Aorta (tissue), 5 donors: ENCODE results near the gene SORBS2. TPM values are rescaled to one million over a fixed set of nuclear protein-coding genes. Genes with fewer than 3 reads are reported as not detected.
A peak's percentile ranks its signal among the peaks of the same experiment; 100 is the strongest.

Experiments used
- ATAC-seq: fragments of 200-7000 bp; cut with Tn5 transposase; one replicate; pipeline ENCODE4 v1.9.1; 2022; ENCODE audit warnings: moderate library complexity; ENCODE audit not compliant: low FRiP score
- DNase-seq, 2 donors: peaks; one replicate each; pipeline ENCODE4 v3.0.0-alpha.2; 2020
- H3K27ac ChIP-seq, 2 donors: one replicate each; pipeline ENCODE4 v1.5.1; 2013; ENCODE audit warnings: low read length in 2 of 2, mild to moderate bottlenecking in 2 of 2, moderate library complexity in 2 of 2, control low read depth in 1 of 2, inconsistent platforms in 1 of 2, low read depth in 1 of 2
- H3K27me3 ChIP-seq, 2 donors: one replicate each; pipeline ENCODE4 v1.6.1; 2013; ENCODE audit warnings: control low read depth in 1 of 2, low read length in 1 of 2, mild to moderate bottlenecking in 1 of 2, moderate library complexity in 1 of 2; ENCODE audit not compliant: insufficient read depth in 2 of 2, control insufficient read depth in 1 of 2
- H3K36me3 ChIP-seq, 2 donors: one replicate each; pipeline ENCODE4 v1.6.1; 2013; ENCODE audit warnings: control low read depth in 1 of 2, low read length in 1 of 2, mild to moderate bottlenecking in 1 of 2; ENCODE audit not compliant: insufficient read depth in 2 of 2, control insufficient read depth in 1 of 2
- H3K4me1 ChIP-seq, 2 donors: one replicate each; pipeline ENCODE4 v1.6.1; 2013; ENCODE audit warnings: low read length in 2 of 2, control low read depth in 1 of 2, mild to moderate bottlenecking in 1 of 2, moderate library complexity in 1 of 2; ENCODE audit not compliant: insufficient read depth in 2 of 2, control insufficient read depth in 1 of 2
- H3K4me3 ChIP-seq, 2 donors: one replicate each; pipeline ENCODE4 v1.5.1; 2013; ENCODE audit warnings: low read length in 2 of 2, control low read depth in 1 of 2, mild to moderate bottlenecking in 1 of 2
- H3K9me3 ChIP-seq: one replicate; pipeline ENCODE4 v1.6.1; 2013; ENCODE audit warnings: mild to moderate bottlenecking, low read length; ENCODE audit not compliant: control insufficient read depth
- WGBS, 2 donors: extraction: QIAGEN DNeasy Blood & Tissue Kit; methylation state at CpG; one replicate each; pipeline ENCODE4 v1.1.7; 2013; 5-methylcytosine and 5-hydroxymethylcytosine counted together
- intact Hi-C, 2 donors: fragments of 100-400 bp; cut with DNase I; formaldehyde crosslinking; loops; one replicate each; pipeline versions ENCODE4 v1.14.2 to v1.15.0; 2022
- polyA plus RNA-seq, 2 donors: library from polyadenylated mRNA; stranded (reverse); fragments of 200-250 nt; gene quantifications; one replicate each; pipeline ENCODE4 v1.2.3, GENCODE V29; 2013
- total RNA-seq, 2 donors: library from RNA; stranded (reverse); fragmentation: NEBNext Ultra II Directional; extraction: Animal tissue kit (Norgen Biotek cat#: 25700); gene quantifications; one replicate each; pipeline ENCODE4 v1.2.1, GENCODE V29; 2021
- donor health status: healthy with polysubstance abuse.
- donor health status: Bipolar disorder and iron deficiency.
- donor health status: DM: no; HTN: no; CAD: no.
- donor health status: DM: no; HTN: no; CAD: no.
- donor health status: DM: yes; HTN: yes; CAD: no.

Gene SORBS2
- total and polyA plus RNA-seq, 4 donors = 111 to 696 (median 246) TPM

DNA sequence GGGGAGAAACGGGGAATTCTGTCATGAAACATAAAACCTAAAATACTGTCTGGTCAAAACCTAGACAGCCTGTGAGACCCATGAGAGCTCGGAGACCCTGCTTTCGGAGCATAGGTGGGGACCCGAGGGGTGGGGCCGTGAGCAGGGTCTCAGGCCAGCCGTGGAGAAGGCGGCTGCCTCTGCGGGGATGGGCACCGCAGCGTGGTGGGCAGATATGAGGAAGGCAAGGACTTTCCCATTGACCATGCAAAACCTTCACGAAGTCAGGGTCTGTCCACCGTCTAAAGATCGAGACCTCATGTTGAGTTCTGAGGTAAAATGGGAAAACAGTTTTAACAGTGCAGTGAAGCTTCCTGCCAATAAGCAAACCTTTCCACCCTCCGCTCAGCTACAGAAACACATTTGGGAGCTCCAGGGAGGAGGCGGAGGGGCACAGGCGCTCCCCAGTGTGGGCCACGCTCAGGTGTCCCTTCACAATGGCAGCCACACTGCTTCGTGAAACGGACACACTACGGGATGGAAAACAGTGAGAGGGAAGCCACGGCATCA lies 74.4 kb downstream of the SORBS2 start:
- Histone ChIP-seq H3K4me3 (no peak overlapping the region), H3K36me3 (peaks cover 0 to 2% of the 10 kb centered on the region in 2 donors), H3K27ac (peak overlapping the region; percentile 54 to 81), H3K27me3 (no peaks in the 10 kb centered on the region), H3K4me1 (peaks cover 1 to 6% of the 10 kb centered on the region in 2 donors), H3K9me3 (no peaks in the 10 kb centered on the region)
- DNase-seq (no peak), ATAC-seq (peak; percentile 33)
- intact Hi-C loops = loop anchor here (5.0 to 10.0 kb wide), 5 partner anchors 35 to 290 kb away; no protein-coding TSS in a partner anchor
- 41 to 54% methylated on average over 21 of the region's 21 CpGs for WGBS, 2 donors

DNA sequence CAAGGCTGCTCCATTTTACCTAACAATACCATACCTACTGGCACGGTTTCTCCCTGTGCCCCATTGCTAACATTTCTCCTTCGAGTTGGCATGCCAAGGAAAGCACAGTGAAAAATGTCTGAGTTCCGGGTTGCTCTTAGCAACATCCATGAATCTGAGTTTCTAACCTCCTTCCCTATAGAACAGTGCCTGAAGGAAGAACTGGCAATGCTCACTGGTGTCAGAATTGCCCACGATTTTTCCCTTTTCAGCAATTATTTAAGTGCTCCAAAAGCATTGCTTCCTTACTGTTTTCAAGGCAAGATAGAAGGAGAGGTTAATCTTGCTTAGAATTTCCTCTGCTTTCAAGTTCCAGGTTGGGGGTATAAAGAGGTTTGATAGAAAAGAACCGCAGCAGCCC lies 75.1 kb downstream of the SORBS2 start:
- Histone ChIP-seq H3K36me3 (peaks cover 0 to 2% of the 10 kb centered on the region in 2 donors), H3K4me3 (no peak overlapping the region), H3K27me3 (no peaks in the 10 kb centered on the region), H3K27ac (peak overlapping the region; percentile 54 to 81), H3K9me3 (no peaks in the 10 kb centered on the region), H3K4me1 (peaks cover 0 to 12% of the 10 kb centered on the region in 2 donors)
- 4 to 12% methylated on average over 5 of the region's 5 CpGs for WGBS, 2 donors
- DNase-seq (no peak), ATAC-seq (no peak)
- intact Hi-C loops = loop anchor here (5.0 to 10.0 kb wide), 5 partner anchors 35 to 290 kb away; no protein-coding TSS in a partner anchor

DNA sequence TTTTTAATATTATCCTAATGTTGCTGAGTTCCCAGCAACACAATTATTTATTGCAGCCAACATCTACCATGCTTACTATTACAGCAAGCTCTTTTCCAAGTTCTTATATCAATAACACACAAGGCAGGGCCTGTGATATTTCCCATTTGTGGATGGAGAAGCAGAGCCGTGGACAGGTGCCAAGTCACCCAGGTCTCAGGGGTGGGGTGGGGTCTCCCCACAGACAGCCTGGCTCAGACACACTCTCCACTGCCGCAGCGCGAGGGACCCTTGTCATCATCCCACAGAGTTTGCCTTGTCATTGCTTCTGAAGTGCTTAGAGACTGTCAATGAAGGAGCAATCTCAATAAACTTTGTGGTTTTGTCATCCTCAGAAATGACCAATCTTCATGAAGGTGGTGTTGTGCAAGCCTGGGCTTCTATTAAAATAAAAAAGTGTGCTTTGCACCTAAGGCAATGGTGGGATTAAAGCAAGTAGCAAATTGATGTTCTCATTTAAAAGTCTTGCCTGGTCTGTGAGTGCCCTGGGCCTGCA lies 76.1 kb downstream of the SORBS2 start:
- H3K27ac ChIP-seq = peak overlapping the region; percentile 54 to 81
- peak in 1 of 2 donors; percentile 75 for DNase-seq
- intact Hi-C loops = loop anchor here (5.0 to 10.0 kb wide), 5 partner anchors 34 to 291 kb away; no protein-coding TSS in a partner anchor
- H3K27me3 ChIP-seq = no peaks in the 10 kb centered on the region
- no peaks in the 10 kb centered on the region for H3K9me3 ChIP-seq
- 67 to 80% methylated on average over 4 of the region's 4 CpGs for WGBS, 2 donors
- ATAC-seq = no peak
- peaks cover 0 to 2% of the 10 kb centered on the region in 2 donors for H3K36me3 ChIP-seq
- H3K4me1 ChIP-seq = peaks cover 0 to 12% of the 10 kb centered on the region in 2 donors
- H3K4me3 ChIP-seq = no peak overlapping the region

DNA sequence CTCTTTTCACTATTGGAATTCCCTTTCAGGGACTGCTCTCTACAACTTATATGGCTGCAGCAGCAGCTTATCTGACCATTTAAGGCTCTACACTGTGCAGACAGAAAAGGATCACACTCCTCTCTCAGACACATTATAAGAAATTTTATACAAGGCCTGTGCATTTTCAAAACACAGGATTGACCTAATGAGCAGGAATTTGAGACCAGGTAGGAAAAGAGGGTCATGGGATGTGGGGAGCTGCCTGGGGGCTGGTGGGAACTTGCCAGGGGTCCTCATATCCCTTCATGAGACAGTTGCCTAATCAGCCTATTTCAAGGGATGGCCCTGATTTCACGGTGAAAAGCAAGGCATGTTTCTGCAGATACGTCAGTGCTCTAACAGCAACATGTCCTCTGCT lies 77.1 kb downstream of the SORBS2 start:
- peaks cover 0 to 12% of the 10 kb centered on the region in 2 donors for H3K4me1 ChIP-seq
- intact Hi-C loops = loop anchor here (5.0 to 10.0 kb wide), 5 partner anchors 33 to 292 kb away; no protein-coding TSS in a partner anchor

GRCh38 chr4:185734214-185734613 lies 77.8 kb downstream of the SORBS2 start:
- Histone ChIP-seq H3K27me3 (no peaks in the 10 kb centered on the region), H3K27ac (peak overlapping the region in 1 of 2 donors; percentile 64), H3K4me1 (peaks cover 2 to 13% of the 10 kb centered on the region in 2 donors), H3K4me3 (no peak overlapping the region), H3K36me3 (peaks cover 0 to 2% of the 10 kb centered on the region in 2 donors), H3K9me3 (no peaks in the 10 kb centered on the region)
- 93 to 97% methylated on average over 5 of the region's 5 CpGs for WGBS, 2 donors
- intact Hi-C loops = loop anchor here (10.0 kb wide), 2 partner anchors 79 to 291 kb away; no protein-coding TSS in a partner anchor
- DNase-seq (no peak), ATAC-seq (no peak)

More for the DNA sequence above, 77.1 kb downstream of the SORBS2 start:
- H3K4me3 ChIP-seq = no peak overlapping the region
- H3K36me3 ChIP-seq = peaks cover 0 to 2% of the 10 kb centered on the region in 2 donors
- DNase-seq (no peak), ATAC-seq (no peak)
- 59 to 74% methylated on average over 2 of the region's 2 CpGs for WGBS, 2 donors
- H3K9me3 ChIP-seq = no peaks in the 10 kb centered on the region
- peak overlapping the region in 1 of 2 donors; percentile 64 for H3K27ac ChIP-seq
- no peaks in the 10 kb centered on the region for H3K27me3 ChIP-seq

DNA sequence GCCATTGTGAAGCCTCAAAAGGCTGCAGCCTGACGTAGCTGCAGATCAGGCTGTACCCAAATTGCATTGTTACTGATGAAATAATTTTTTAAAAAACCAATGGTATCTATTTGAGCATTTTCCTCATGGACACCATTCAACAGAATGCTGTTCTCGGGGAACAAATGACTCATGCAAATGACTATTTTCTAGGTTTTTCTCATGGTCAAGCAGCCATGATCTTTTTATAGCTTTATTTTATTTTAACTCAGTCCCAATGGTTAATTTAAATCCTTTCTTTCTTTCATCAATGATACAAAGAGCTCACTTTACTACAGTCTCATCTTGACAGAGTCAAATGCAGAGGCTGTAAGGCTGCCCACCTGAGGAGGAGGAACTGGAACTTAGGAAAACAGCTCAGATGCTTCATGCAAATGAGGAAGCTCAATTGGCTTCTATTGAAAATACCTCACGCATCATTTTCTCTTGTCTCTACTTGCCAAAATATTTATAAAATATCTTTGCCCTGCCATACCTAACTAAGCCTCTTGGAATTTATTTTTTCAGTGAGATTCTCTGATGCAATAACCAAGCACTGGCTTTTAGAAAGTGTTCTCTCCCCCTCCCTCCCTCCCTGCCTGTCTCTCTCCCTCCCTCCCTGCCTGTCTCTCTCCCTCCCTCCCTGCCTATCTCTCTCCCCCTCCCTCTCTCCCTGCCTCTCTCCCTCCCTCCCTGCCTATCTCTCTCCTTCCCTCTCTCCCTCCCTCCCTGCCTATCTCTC lies 81.0 kb downstream of the SORBS2 start:
- Histone ChIP-seq H3K27ac (peak overlapping the region in 1 of 2 donors; percentile 96), H3K27me3 (no peaks in the 10 kb centered on the region), H3K36me3 (peaks cover 0 to 2% of the 10 kb centered on the region in 2 donors), H3K9me3 (no peaks in the 10 kb centered on the region), H3K4me3 (no peak overlapping the region), H3K4me1 (peaks cover 3 to 11% of the 10 kb centered on the region in 2 donors)
- 7 to 12% methylated on average over 3 of the region's 3 CpGs for WGBS, 2 donors
- ATAC-seq (peak; percentile 84), DNase-seq (no peak)
- intact Hi-C loops = loop anchor here (10.0 kb wide), 2 partner anchors 76 to 294 kb away; no protein-coding TSS in a partner anchor

GRCh38 chr4:185730387-185730786 lies 81.6 kb downstream of the SORBS2 start:
- Histone ChIP-seq H3K27ac (peak overlapping the region in 1 of 2 donors; percentile 96), H3K9me3 (no peaks in the 10 kb centered on the region), H3K4me1 (peaks cover 3 to 9% of the 10 kb centered on the region in 2 donors), H3K27me3 (no peaks in the 10 kb centered on the region), H3K36me3 (peaks cover 0 to 2% of the 10 kb centered on the region in 2 donors), H3K4me3 (no peak overlapping the region)
- DNase-seq (no peak), ATAC-seq (peak; percentile 43)
- WGBS, 2 donors = 84 to 86% methylated on average over 4 of the region's 4 CpGs
- intact Hi-C loops = loop anchor here (10.0 kb wide), 2 partner anchors 76 to 294 kb away; no protein-coding TSS in a partner anchor

GRCh38 chr4:185729391-185729804 lies 82.6 kb downstream of the SORBS2 start:
- 50 to 77% methylated on average over 4 of the region's 4 CpGs for WGBS, 2 donors
- peaks cover 3 to 9% of the 10 kb centered on the region in 2 donors for H3K4me1 ChIP-seq
- H3K9me3 ChIP-seq = no peaks in the 10 kb centered on the region
- ATAC-seq (no peak), DNase-seq (no peak)
- no peak overlapping the region for H3K4me3 ChIP-seq
- H3K27ac ChIP-seq = peak overlapping the region in 1 of 2 donors; percentile 93
- H3K36me3 ChIP-seq = peaks cover 0 to 2% of the 10 kb centered on the region in 2 donors
- intact Hi-C loops = loop anchor here in 1 of 2 donors (5.0 kb wide), 1 partner anchor 72 kb away; no protein-coding TSS in a partner anchor
- no peaks in the 10 kb centered on the region for H3K27me3 ChIP-seq
